Activated T-cell treated with anti-CD3 and anti-CD28 coated beads for 1 hour (primary cell): Measurements from ENCODE around the gene HDAC9.

Experiments used
- DNase-seq: peaks from one replicate; pipeline ENCODE4 v3.0.0-alpha.2; 2020; ENCODE audit warnings: low read depth

The HDAC9 gene

GRCh38 chr7:18663321-18663720 is 167.8 kb downstream of the HDAC9 start:
- no peak for DNase-seq

GRCh38 chr7:18666107-18666728 is 170.7 kb downstream of the HDAC9 start:
- DNase-seq, result peak; percentile 42

GRCh38 chr7:18667466-18667865 is 171.9 kb downstream of the HDAC9 start:
- DNase-seq, result no peak

GRCh38 chr7:18671176-18671575 is 175.6 kb downstream of the HDAC9 start:
- DNase-seq, result no peak

GRCh38 chr7:18675579-18675978 is 180.0 kb downstream of the HDAC9 start:
- no peak for DNase-seq

- DNase-seq, result no peak
Measured at GRCh38 chr7:18679261-18679660, 183.7 kb downstream of the HDAC9 start.

GRCh38 chr7:18680576-18680975 is 185.0 kb downstream of the HDAC9 start:
- no peak for DNase-seq

- no peak for DNase-seq
Measured at GRCh38 chr7:18684916-18685315, 189.4 kb downstream of the HDAC9 start.

- DNase-seq, result no peak
Measured at GRCh38 chr7:18685971-18686370, 190.4 kb downstream of the HDAC9 start.

- DNase-seq, result no peak
Measured at GRCh38 chr7:18689551-18689950, 194.0 kb downstream of the HDAC9 start.

- DNase-seq, result no peak
Measured at GRCh38 chr7:18693406-18693805, 197.9 kb downstream of the HDAC9 start.

- no peak for DNase-seq
Measured at GRCh38 chr7:18693816-18694215, 198.3 kb downstream of the HDAC9 start.

- no peak for DNase-seq
Measured at GRCh38 chr7:18694484-18694883, 198.9 kb downstream of the HDAC9 start.

GRCh38 chr7:18694911-18695310 is 199.4 kb downstream of the HDAC9 start:
- no peak for DNase-seq

GRCh38 chr7:18698258-18698734 is 202.7 kb downstream of the HDAC9 start:
- no peak for DNase-seq

GRCh38 chr7:18700147-18700546 is 204.6 kb downstream of the HDAC9 start:
- no peak for DNase-seq

- DNase-seq, result no peak
Measured at GRCh38 chr7:18702071-18702829, 206.7 kb downstream of the HDAC9 start.

GRCh38 chr7:18703685-18704084 is 208.1 kb downstream of the HDAC9 start:
- no peak for DNase-seq

- no peak for DNase-seq
Measured at GRCh38 chr7:18706670-18707069, 211.1 kb downstream of the HDAC9 start.

- no peak for DNase-seq
Measured at GRCh38 chr7:18708204-18708603, 212.7 kb downstream of the HDAC9 start.

GRCh38 chr7:18715988-18716387 is 220.4 kb downstream of the HDAC9 start:
- no peak for DNase-seq

GRCh38 chr7:18721429-18721828 is 225.9 kb downstream of the HDAC9 start:
- no peak for DNase-seq

- DNase-seq, result no peak
Measured at GRCh38 chr7:18724318-18724717, 228.8 kb downstream of the HDAC9 start.
